AG04449 (cell line): ENCODE data around the gene SLC8A3.

ENCODE experiments used
- CTCF ChIA-PET: fragments of 350-600 bp; formaldehyde crosslinking; extraction: SDS; loops from one replicate; lab custom pipeline; 2021; ENCODE audit warnings: antibody characterized with exemption; lab: Yijun Ruan, JAX
- POLR2A ChIA-PET: fragments of 400-600, 350-600 bp; formaldehyde crosslinking; extraction: SDS; loops from one replicate; lab custom pipeline; 2020; ENCODE audit warnings: antibody characterized with exemption, inconsistent platforms; lab: Yijun Ruan, JAX
- DNase-seq: peaks from one replicate; pipeline ENCODE4 v3.0.0-alpha.2; 2010; ENCODE audit warnings: low read depth, low spot score
- H3K4me3 ChIP-seq: 2 replicates; pipeline ENCODE4 v1.5.1; 2011; ENCODE audit warnings: low read depth, mild to moderate bottlenecking, control low read depth, low read length
- CTCF ChIP-seq: IDR thresholded peaks from one replicate; pipeline ENCODE4 v1.5.1; 2011; ENCODE audit warnings: mild to moderate bottlenecking, moderate library complexity, low read length, control low read depth, inconsistent platforms; ENCODE audit not compliant: insufficient read depth; ENCODE audit errors: missing control alignments

The SLC8A3 gene

GRCh38 chr14:70139384-70139783, 49.4 kb downstream of the SLC8A3 start:
- DNase-seq: no peak
- TF ChIP-seq CTCF: no peak
- no peak overlapping the region for H3K4me3 ChIP-seq
- POLR2A ChIA-PET: no interaction called here
- CTCF ChIA-PET: no interaction called here

GRCh38 chr14:70137788-70138187, 51.0 kb downstream of the SLC8A3 start:
- H3K4me3 ChIP-seq: no peak overlapping the region
- DNase-seq: no peak
- ChIA-PET POLR2A (no interaction called here), CTCF (no interaction called here)
- TF ChIP-seq CTCF: no peak

- H3K4me3 ChIP-seq: no peak overlapping the region
- POLR2A ChIA-PET: no interaction called here
- CTCF ChIA-PET: no interaction called here
Observed at GRCh38 chr14:70133461-70133860, 55.3 kb downstream of the SLC8A3 start.

GRCh38 chr14:70130482-70130881, 58.3 kb downstream of the SLC8A3 start:
- ChIA-PET CTCF (no interaction called here), POLR2A (no interaction called here)
- TF ChIP-seq CTCF: no peak
- no peak overlapping the region for H3K4me3 ChIP-seq
- DNase-seq: no peak

More at GRCh38 chr14:70133461-70133860, 55.3 kb downstream of the SLC8A3 start:
- no peak for DNase-seq
- TF ChIP-seq CTCF: no peak

- DNase-seq: no peak
- ChIA-PET CTCF (no interaction called here), POLR2A (no interaction called here)
- no peak for TF ChIP-seq CTCF
- no peak overlapping the region for H3K4me3 ChIP-seq
Observed at GRCh38 chr14:70127186-70127585, 61.6 kb downstream of the SLC8A3 start.

GRCh38 chr14:70123796-70124195, 65.0 kb downstream of the SLC8A3 start:
- no peak overlapping the region for H3K4me3 ChIP-seq
- TF ChIP-seq CTCF: no peak
- CTCF ChIA-PET: no interaction called here
- POLR2A ChIA-PET: no interaction called here
- no peak for DNase-seq
